CD14-positive monocyte (primary cell): ENCODE data around the gene SLC39A1. TPM values are rescaled to one million over a fixed set of nuclear protein-coding genes. Genes with fewer than 3 reads are reported as not detected.

ENCODE experiments used
- DNase-seq, 3 donors: peaks; one replicate each; pipeline ENCODE4 v3.0.0-alpha.2; 2011 to 2022
- H2AFZ ChIP-seq: 2 replicates; pipeline ENCODE4 v1.6.0; 2012; ENCODE audit warnings: mild to moderate bottlenecking, low read depth, low read length, inconsistent platforms; ENCODE audit not compliant: insufficient read depth, poor library complexity, severe bottlenecking
- H3K27ac ChIP-seq, 2 donors: 1 replicate in 1 of 2; 2 replicates in 1 of 2; pipeline ENCODE4 v1.5.1; 2012 to 2013; ENCODE audit warnings: low read length in 2 of 2, control low read depth in 1 of 2, inconsistent platforms in 1 of 2, low read depth in 1 of 2, mild to moderate bottlenecking in 1 of 2
- H3K27me3 ChIP-seq, 2 donors: one replicate each; pipeline versions ENCODE4 v1.6.0 to v1.6.1; 2011 to 2013; ENCODE audit warnings: low read length in 2 of 2; ENCODE audit not compliant: control insufficient read depth in 2 of 2, insufficient read depth in 2 of 2
- H3K36me3 ChIP-seq, 2 donors: replicated peaks in 1 of 2; 1 replicate in 1 of 2; 2 replicates in 1 of 2; pipeline versions ENCODE4 v1.5.1 to v1.6.1; 2012 to 2013; ENCODE audit warnings: low read length in 2 of 2, control low read depth in 1 of 2, inconsistent platforms in 1 of 2, mild to moderate bottlenecking in 1 of 2; ENCODE audit not compliant: insufficient read depth in 2 of 2, control insufficient read depth in 1 of 2
- H3K4me1 ChIP-seq, 2 donors: 1 replicate in 1 of 2; 2 replicates in 1 of 2; pipeline versions ENCODE4 v1.5.1 to v1.6.1; 2012 to 2013; ENCODE audit warnings: low read length in 2 of 2, control low read depth in 1 of 2, inconsistent platforms in 1 of 2, mild to moderate bottlenecking in 1 of 2, moderate library complexity in 1 of 2; ENCODE audit not compliant: insufficient read depth in 2 of 2, control insufficient read depth in 1 of 2
- H3K4me2 ChIP-seq: replicated peaks from 2 replicates; pipeline ENCODE3; 2012; ENCODE audit warnings: low read length, moderate library complexity, mild to moderate bottlenecking; ENCODE audit not compliant: poor library complexity, severe bottlenecking; ENCODE audit errors: extremely low read depth
- H3K4me3 ChIP-seq, 3 experiments: fragments of 200-600 bp in 1 of 3; sonication (generic) in 1 of 3; replicated peaks in 1 of 3; 1 replicate in 2 of 3; 2 replicates in 1 of 3; pipeline ENCODE4 v1.5.1; 2011 to 2013; ENCODE audit warnings: low read length in 3 of 3, mild to moderate bottlenecking in 3 of 3, control low read depth in 2 of 3, low read depth in 2 of 3, inconsistent platforms in 1 of 3, moderate library complexity in 1 of 3
- H3K79me2 ChIP-seq: 2 replicates; pipeline ENCODE4 v1.6.0; 2012; ENCODE audit warnings: mild to moderate bottlenecking, control low read depth, inconsistent platforms, low read length, moderate library complexity; ENCODE audit not compliant: insufficient read depth
- H3K9ac ChIP-seq: 2 replicates; pipeline ENCODE4 v1.6.0; 2017; ENCODE audit warnings: low read length, mild to moderate bottlenecking; ENCODE audit not compliant: insufficient read depth, poor library complexity, severe bottlenecking
- H3K9me3 ChIP-seq, 2 donors: replicated peaks in 1 of 2; 1 replicate in 1 of 2; 2 replicates in 1 of 2; pipeline versions ENCODE4 v1.5.1 to v1.6.1; 2012 to 2013; ENCODE audit warnings: low read length in 2 of 2, control low read depth in 1 of 2; ENCODE audit not compliant: control insufficient read depth in 1 of 2, insufficient read depth in 1 of 2
- H4K20me1 ChIP-seq: 2 replicates; pipeline ENCODE4 v1.6.0; 2012; ENCODE audit warnings: mild to moderate bottlenecking, low read length, control low read depth, moderate library complexity; ENCODE audit not compliant: insufficient read depth
- H3K27ac Mint-ChIP-seq, 7 donors: one replicate each; pipeline ENCODE4 v1.8.0; 2020; ENCODE audit warnings: mild to moderate bottlenecking in 7 of 7, mixed read lengths in 7 of 7, moderate library complexity in 6 of 7, inconsistent platforms in 2 of 7
- H3K27me3 Mint-ChIP-seq, 3 donors: one replicate each; pipeline ENCODE4 v1.8.0; 2021 to 2022; ENCODE audit warnings: low read depth in 3 of 3, mild to moderate bottlenecking in 3 of 3, mixed read lengths in 3 of 3, moderate library complexity in 3 of 3, inconsistent platforms in 1 of 3
- H3K36me3 Mint-ChIP-seq, 2 donors: one replicate each; pipeline ENCODE4 v1.8.0; 2020; ENCODE audit warnings: mixed read lengths in 2 of 2, inconsistent platforms in 1 of 2, mild to moderate bottlenecking in 1 of 2
- H3K4me1 Mint-ChIP-seq: one replicate; pipeline ENCODE4 v1.8.0; 2020; ENCODE audit warnings: mild to moderate bottlenecking, mixed read lengths
- H3K4me3 Mint-ChIP-seq, 2 donors: one replicate each; pipeline ENCODE4 v1.8.0; 2020; ENCODE audit warnings: mild to moderate bottlenecking in 2 of 2, mixed read lengths in 2 of 2, moderate library complexity in 1 of 2
- H3K9me3 Mint-ChIP-seq, 7 donors: one replicate each; pipeline ENCODE4 v1.8.0; 2020 to 2022; ENCODE audit warnings: mixed read lengths in 7 of 7, mild to moderate bottlenecking in 6 of 7, moderate library complexity in 6 of 7, inconsistent platforms in 2 of 7
- WGBS: methylation state at CpG from one replicate; pipeline ENCODE4 v1.1.5; 2013; ENCODE audit warnings: missing lambda C conversion rate; ENCODE audit not compliant: insufficient coverage; 5-methylcytosine and 5-hydroxymethylcytosine counted together
- intact Hi-C, 2 donors: fragments of 100-400 bp; cut with micrococcal nuclease; formaldehyde crosslinking; loops; one replicate each; pipeline versions ENCODE4 v1.15.0 to v1.15.1; 2023
- polyA plus RNA-seq, 3 donors: library from polyadenylated mRNA; depleted of rRNA in 1 of 3; unstranded in 2 of 3; stranded (reverse) in 1 of 3; fragments of 300-500 nt in 2 of 3; fragments of >200 nt in 1 of 3; fragmentation: Illumina TruSeq in 2 of 3; gene quantifications; 1 replicate in 2 of 3; 2 replicates in 1 of 3; pipeline ENCODE4 v1.2.3, GENCODE V29; 2012 to 2021
- TF ChIP-seq, protein P1 (sequence below): fragments of 200-600 bp; IDR thresholded peaks from one replicate; pipeline ENCODE4 v1.8.0; 2022; ENCODE audit warnings: antibody characterized with exemption, mild to moderate bottlenecking

Gene SLC39A1
- polyA plus RNA-seq, 3 donors: 37.6 to 83.1 (median 82.1) TPM

DNA sequence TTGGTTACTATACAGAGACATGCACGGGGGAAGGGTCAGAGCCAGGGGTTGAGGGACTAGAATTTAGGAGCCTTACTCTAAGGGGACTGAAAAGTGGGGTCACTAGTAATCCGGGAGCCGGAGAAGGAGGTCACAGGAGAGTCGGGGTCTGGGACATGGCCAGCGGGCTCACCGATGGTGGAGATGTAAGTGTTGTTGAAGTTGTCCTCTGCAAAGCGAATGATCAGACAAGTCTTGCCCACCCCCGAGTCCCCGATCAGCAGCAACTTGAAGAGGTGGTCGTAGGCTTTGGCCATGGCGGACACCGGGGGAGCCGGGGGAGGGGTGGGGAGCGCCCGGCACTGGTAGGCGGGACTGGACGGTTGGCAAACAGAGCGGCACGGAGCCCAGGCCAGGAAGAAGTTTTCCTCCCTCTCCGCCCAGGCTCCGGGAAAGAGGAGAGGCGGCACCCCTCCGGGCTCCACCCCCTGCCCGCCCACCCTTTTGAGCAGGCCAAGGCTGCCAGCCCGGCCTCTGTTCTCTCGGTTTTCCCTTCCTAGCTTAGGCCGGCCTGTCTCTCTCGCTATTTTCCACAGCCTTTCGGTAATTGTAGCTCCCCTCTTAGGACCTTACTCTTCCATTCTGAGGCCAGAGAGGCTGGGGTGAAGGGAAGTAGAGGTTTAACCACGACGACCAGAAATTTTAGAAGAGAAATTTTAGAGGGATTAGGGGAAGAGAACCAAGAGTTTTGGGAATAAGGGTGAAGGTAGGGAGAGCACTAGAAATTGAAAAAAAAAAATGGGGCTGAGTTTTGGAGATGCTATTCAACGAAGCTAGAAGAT is 22.8 kb upstream of the SLC39A1 start, which contains the start of gene RAB13:
TSS of gene RAB13 (minus strand) at position 399 of the 821 bp plus-strand sequence. CDS start at position 296, 103 bp downstream.
- Histone ChIP-seq H3K79me2 (peaks cover 7% of the 10 kb centered on the region), H3K9me3 (no peaks in the 10 kb centered on the region), H3K4me3 (peak within 1 kb of the TSS; percentile 41 to 78 (median 57)), H3K4me1 (peaks cover 38 to 49% of the 10 kb centered on the region in 2 donors), H4K20me1 (no peaks in the 10 kb centered on the region), H3K4me2 (peak within 1 kb of the TSS; percentile 86), H3K36me3 (no peaks in the 10 kb centered on the region), H3K27ac (peak within 1 kb of the TSS in 1 of 2 donors; percentile 9), H3K27me3 (no peaks in the 10 kb centered on the region), H3K9ac (peak within 1 kb of the TSS; percentile 29), H2AFZ (peak within 1 kb of the TSS; percentile 83)
- Mint-ChIP-seq H3K9me3 (peaks cover 0 to 2% (median 0%) of the 10 kb centered on the region in 7 donors), H3K27me3 (peaks cover 2 to 6% (median 2%) of the 10 kb centered on the region in 3 donors), H3K4me1 (peaks cover 50% of the 10 kb centered on the region), H3K4me3 (peak within 1 kb of the TSS; percentile 80 to 95), H3K36me3 (peaks cover 0 to under 1% of the 10 kb centered on the region in 2 donors), H3K27ac (peak within 1 kb of the TSS; percentile 77 to 90 (median 83))
- WGBS: 1% methylated on average over 11 of the region's 32 CpGs
- TF ChIP-seq, protein P1, sequence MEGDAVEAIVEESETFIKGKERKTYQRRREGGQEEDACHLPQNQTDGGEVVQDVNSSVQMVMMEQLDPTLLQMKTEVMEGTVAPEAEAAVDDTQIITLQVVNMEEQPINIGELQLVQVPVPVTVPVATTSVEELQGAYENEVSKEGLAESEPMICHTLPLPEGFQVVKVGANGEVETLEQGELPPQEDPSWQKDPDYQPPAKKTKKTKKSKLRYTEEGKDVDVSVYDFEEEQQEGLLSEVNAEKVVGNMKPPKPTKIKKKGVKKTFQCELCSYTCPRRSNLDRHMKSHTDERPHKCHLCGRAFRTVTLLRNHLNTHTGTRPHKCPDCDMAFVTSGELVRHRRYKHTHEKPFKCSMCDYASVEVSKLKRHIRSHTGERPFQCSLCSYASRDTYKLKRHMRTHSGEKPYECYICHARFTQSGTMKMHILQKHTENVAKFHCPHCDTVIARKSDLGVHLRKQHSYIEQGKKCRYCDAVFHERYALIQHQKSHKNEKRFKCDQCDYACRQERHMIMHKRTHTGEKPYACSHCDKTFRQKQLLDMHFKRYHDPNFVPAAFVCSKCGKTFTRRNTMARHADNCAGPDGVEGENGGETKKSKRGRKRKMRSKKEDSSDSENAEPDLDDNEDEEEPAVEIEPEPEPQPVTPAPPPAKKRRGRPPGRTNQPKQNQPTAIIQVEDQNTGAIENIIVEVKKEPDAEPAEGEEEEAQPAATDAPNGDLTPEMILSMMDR: no peak
- intact Hi-C loops: loop anchor here (2.0 to 5.0 kb wide), 5 partner anchors 64 to 475 kb away; partner anchors contain the start of genes GATAD2B (in 1 of the 2) and NPR1 (in 1 of the 2)
- peak in 1 of 3 donors; percentile 20 for DNase-seq

DNA sequence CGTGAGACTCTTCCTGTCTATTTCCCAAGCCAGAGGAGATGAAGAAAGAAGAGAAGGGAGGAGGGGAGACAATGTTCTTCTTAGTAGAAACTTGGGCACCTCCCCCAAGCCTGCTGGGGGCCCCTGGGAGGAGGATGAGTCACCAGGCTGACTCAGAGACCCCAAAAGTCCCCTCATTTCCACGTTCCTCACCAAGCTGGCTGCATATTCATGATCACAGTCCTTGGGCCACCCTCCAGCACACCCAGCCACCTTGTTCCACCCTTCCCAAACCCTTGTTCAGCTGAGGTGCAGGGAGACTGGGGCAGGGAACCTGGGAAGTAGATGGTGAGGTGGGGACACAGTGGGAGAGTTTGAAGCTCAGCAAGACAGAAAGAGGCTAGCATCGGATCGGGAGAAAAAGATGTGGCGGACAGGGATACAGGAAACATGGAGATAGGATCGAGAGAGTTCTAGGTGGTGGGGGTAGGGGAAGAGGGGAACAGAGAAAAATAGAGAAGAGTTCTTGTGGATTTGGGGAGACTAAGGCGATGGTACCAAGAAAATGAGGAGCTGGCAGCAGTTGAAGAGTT is 22.1 kb upstream of the SLC39A1 start:
- TF ChIP-seq, protein P1: no peak
- H3K27me3 Mint-ChIP-seq: peaks cover 2 to 6% (median 2%) of the 10 kb centered on the region in 3 donors
- peaks cover 0 to 2% (median 0%) of the 10 kb centered on the region in 7 donors for H3K9me3 Mint-ChIP-seq
- peak overlapping the region; percentile 20 to 88 (median 74) for H3K27ac Mint-ChIP-seq
- H3K9me3 ChIP-seq: no peaks in the 10 kb centered on the region
- H3K4me1 ChIP-seq: peaks cover 37 to 49% of the 10 kb centered on the region in 2 donors
- H3K9ac ChIP-seq: peak overlapping the region; percentile 25
- WGBS: 29% methylated on average over 5 of the region's 7 CpGs
- peak; percentile 70 to 95 (median 81) for DNase-seq
- peak overlapping the region in 1 of 3 experiments; percentile 78 for H3K4me3 ChIP-seq
- no peaks in the 10 kb centered on the region for H3K36me3 ChIP-seq
- H3K4me3 Mint-ChIP-seq: peak overlapping the region; percentile 80 to 95
- no peak overlapping the region for H3K27ac ChIP-seq
- no peaks in the 10 kb centered on the region for H3K79me2 ChIP-seq
- no peaks in the 10 kb centered on the region for H3K36me3 Mint-ChIP-seq
- peak overlapping the region; percentile 83 for H2AFZ ChIP-seq
- H3K4me1 Mint-ChIP-seq: peaks cover 49% of the 10 kb centered on the region
- peak overlapping the region; percentile 86 for H3K4me2 ChIP-seq
- no peaks in the 10 kb centered on the region for H4K20me1 ChIP-seq
- intact Hi-C loops: loop anchor here (5.0 kb wide), 3 partner anchors 63 to 308 kb away; partner anchors contain the start of genes GATAD2B (in 1 of the 2) and NPR1 (in 1 of the 2)
- H3K27me3 ChIP-seq: no peaks in the 10 kb centered on the region
